Measurements from ENCODE around the gene ITPR3.

The ITPR3 gene

GRCh38 chr6:33737267-33738026 is 116.3 kb downstream of the ITPR3 start:
- no peak for DNase-seq (ENCODE audit: low spot score)

DNA sequence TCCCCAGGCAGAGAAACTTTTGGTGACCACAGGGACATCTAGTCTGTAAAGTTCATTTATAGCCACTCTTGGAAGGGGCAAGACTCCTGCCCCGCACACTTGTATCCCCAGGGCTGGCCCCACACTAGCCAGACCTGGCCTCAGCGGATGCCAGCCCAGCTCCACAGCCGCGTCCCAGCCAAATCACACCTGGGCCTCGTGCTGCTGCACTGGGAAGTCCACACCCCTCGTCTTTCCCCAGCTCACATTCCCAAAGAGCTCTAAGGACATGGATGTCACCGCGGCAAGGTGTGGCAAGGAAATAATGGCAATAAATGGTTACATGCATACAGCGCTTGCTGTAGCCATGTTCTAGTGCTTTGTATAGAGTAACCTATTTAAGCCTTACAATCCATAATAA is 117.0 kb downstream of the ITPR3 start:
- no peak for DNase-seq (ENCODE audit: low spot score)

GRCh38 chr6:33738879-33739278 is 117.8 kb downstream of the ITPR3 start:
- no peak for DNase-seq (ENCODE audit: low spot score)

DNA sequence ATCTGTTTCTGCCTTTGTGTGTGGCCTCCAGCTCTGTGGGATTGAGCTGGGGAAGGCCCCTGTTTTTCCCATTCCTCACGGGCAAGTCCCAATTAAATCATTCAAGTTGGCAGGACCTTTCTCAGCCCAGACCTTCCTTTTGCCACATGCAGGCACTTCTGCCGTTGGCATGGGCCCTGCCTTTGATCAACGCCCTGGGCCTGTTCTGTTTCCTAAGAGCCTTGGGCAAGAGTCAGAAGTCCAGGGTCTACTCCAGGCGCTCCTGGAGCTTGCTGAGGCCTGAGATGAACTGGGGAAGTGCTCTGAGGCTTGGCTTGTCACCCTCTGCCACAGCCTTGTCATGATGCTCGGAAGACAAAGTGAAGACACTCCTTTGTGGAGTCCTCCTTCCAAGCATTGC is 118.4 kb downstream of the ITPR3 start:
- no peak for DNase-seq (ENCODE audit: low spot score)

DNA sequence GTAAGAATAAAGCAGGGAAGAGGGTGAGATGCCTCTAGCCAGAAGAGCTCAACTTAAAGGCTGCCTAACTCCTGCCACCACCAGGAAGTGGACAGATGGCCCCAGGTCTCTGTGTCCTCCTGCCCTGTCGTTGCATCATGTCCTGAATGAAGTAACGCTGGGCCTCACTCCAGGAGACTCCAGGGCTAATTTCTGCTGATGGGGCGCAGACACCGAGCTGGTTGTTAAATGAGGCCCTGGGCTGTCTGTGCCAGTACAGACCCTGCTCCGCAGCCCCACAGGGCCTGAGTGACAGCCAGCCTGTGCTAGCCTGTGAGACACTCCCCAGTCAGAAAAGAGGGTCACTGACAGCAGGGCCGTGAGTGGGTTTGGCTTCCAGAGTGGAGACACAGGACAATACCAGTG is 119.1 kb downstream of the ITPR3 start:
- DNase-seq (ENCODE audit: low spot score) = no peak

DNA sequence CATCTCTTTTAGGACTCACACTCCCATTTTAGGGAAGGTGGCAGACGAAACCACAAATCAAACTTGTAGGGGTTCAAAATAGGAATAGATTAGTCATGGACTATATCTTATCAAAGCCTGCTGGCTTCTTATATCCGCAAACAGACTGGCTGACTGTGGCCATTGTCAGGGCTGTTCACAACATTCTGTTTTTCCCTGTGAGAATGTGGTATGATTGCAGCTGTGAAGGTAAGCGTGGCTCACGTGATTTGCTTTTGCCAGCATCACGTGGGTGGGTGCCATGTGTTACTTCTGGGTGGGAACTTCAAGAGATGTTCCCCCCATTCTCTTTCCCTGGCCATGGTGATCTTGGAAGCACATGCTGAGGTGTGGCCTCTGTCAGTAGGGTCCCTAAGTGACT is 119.7 kb downstream of the ITPR3 start:
- DNase-seq (ENCODE audit: low spot score) = no peak

DNA sequence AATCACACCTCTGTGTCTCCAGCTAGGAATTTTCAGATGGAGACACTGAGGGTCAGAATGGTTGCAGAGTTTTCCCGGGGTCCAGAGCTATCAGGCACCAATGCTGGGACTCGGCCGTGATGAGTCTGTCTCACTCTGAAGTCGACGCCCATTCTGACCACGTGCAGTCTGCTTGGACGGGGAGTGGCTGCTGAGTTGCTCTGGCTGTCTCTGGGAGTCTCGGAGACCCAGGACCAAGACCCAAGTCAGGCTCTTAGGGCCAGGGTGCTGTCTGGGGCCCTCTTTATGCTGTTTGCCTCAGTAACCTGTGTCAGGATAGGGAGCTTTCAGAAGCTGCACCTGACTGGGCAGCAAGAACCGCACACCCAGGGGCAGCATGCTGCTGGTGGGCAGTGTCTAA is 121.0 kb downstream of the ITPR3 start:
- no peak for DNase-seq (ENCODE audit: low spot score)

- peak; percentile 45 for DNase-seq (ENCODE audit: low spot score)
These were observed 121.7 kb downstream of the ITPR3 start for GRCh38 chr6:33742837-33743236.

DNA sequence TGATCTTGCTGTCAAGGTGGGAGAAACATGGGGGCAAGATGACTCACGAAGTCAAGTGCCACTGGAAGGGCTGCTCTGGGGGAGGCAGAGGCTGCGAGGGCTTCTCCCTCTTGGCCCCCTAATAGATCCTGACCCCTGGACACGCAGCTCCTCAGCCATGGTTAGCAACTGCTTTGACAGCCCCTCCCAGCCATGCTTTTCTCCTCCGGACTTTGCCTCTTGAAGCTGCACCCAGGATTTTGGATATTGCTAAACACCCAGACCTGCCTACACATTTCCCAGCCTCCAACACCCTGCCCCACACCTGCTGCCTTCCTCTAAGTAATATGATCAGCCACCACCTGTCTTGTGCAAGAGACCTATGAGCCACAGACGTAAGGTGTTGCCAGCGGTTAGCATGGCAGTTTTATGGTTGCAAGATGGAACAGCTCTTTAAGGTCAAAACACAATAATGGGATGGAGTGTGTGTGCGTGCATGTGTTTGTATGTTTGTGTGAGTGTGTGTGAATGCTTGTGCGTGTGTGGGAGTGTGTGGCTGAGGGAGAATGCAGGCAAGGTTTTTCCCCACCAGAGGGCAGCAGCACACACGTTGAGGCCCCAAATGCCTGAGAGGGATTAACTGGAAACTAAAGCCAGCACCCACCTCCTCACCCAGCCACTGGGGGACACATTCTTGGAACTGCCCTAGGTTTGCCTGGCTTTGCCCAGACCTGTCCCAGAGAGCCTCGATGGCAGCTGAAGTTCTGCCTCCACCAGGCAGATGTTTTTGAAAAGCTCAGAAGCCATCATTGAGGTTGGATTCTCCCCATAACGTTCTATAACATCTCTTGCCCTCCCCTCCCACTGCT is 123.1 kb downstream of the ITPR3 start:
- DNase-seq (ENCODE audit: low spot score) = peak; percentile 92

DNA sequence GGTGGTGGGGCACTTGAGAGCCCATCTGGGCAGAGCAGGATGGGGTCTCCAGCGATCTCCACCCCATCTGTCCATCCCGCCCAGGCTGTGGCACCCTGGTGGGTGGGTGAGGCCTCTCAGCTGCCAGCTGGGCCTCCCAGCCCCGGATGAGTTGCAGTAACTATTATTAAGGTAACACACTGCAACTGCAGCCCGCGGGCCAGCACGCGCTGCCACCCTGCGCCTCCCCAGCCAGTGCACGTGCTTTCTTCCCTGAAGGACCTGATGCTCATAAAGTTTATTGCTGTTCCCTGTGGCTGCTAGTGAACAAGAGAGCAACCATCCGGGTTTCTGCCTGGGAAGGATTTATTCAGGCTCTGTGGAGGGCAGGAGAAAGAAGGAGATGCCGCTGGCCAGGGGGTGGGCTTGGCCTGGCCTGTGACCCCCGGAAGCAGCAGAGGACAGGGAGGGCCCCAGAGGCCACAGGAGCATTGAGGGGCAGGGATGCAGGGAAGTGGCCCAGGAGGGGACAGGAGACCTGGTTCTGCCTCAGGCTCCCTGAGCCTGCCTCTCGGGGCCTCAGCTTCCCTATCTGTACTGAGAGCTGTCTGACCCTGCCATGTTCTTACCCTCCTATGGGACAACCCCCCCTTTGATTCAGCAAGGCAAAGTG is 123.9 kb downstream of the ITPR3 start:
- peak; percentile 31 for DNase-seq (ENCODE audit: low spot score)

GRCh38 chr6:33745548-33745947 is 124.4 kb downstream of the ITPR3 start:
- no peak for DNase-seq (ENCODE audit: low spot score)

All from iPS-NIHi11 (cell line).